GM12875 (cell line): ENCODE data around the gene SCD5.

Experiments
- H3K4me3 ChIP-seq: one replicate; pipeline ENCODE4 v1.5.1; 2011; ENCODE audit warnings: low read depth, low read length, control low read depth
- TF ChIP-seq, protein P1 (sequence below): IDR thresholded peaks from 2 replicates; pipeline ENCODE4 v1.5.1; 2011; ENCODE audit warnings: low read depth, mild to moderate bottlenecking, control low read depth, inconsistent platforms, low read length, moderate library complexity, borderline replicate concordance; ENCODE audit not compliant: insufficient read depth

The SCD5 gene

GRCh38 chr4:82721819-82722423, 76.7 kb downstream of the SCD5 start:
- H3K4me3 ChIP-seq = no peak overlapping the region
- TF ChIP-seq, protein P1, sequence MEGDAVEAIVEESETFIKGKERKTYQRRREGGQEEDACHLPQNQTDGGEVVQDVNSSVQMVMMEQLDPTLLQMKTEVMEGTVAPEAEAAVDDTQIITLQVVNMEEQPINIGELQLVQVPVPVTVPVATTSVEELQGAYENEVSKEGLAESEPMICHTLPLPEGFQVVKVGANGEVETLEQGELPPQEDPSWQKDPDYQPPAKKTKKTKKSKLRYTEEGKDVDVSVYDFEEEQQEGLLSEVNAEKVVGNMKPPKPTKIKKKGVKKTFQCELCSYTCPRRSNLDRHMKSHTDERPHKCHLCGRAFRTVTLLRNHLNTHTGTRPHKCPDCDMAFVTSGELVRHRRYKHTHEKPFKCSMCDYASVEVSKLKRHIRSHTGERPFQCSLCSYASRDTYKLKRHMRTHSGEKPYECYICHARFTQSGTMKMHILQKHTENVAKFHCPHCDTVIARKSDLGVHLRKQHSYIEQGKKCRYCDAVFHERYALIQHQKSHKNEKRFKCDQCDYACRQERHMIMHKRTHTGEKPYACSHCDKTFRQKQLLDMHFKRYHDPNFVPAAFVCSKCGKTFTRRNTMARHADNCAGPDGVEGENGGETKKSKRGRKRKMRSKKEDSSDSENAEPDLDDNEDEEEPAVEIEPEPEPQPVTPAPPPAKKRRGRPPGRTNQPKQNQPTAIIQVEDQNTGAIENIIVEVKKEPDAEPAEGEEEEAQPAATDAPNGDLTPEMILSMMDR = peak; percentile 63

DNA sequence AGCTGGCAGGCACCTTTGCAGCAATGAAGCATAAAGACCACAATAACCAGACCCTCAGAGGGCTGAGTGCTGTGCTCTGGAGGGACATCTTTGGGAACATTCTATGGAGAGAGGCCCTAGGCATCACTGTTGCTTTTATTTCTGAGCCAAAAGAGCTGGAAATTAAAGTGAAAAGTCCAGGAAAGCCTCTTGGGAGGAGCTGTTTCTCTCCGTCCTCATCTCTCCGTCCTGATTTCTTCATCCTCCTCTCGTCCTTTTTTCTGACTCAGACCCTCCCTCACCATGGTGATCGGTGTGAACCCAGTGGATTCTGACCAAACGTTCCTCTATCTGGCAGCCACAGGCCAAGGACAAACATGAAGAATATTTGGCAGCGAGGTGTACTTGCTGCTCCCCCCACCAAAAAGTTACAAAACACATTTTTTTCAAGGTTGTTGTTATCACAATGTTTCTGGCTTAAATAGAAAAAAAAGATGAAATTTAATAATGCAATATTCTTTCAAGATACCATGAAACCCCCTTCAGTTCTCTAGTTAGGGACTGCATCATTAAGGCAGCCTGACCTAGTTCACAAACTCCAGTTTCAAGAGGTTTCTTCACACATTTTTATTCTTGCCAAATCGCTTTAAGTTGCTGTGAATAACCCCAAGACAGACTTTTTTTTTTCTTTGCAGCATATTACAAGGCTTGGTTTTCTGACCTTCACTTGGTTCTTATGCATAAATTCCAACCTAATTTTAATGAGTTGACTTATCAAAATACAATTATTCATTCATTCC, 80.2 kb downstream of the SCD5 start:
- H3K4me3 ChIP-seq = no peak overlapping the region

GRCh38 chr4:82715731-82716617, 82.6 kb downstream of the SCD5 start:
- TF ChIP-seq, protein P1 = no peak
- no peak overlapping the region for H3K4me3 ChIP-seq

More for the DNA sequence above, 80.2 kb downstream of the SCD5 start:
- TF ChIP-seq, protein P1 = no peak

GRCh38 chr4:82713856-82714255, 84.7 kb downstream of the SCD5 start:
- TF ChIP-seq, protein P1 = no peak

GRCh38 chr4:82712561-82712960, 86.0 kb downstream of the SCD5 start:
- TF ChIP-seq, protein P1 = no peak

More at GRCh38 chr4:82713856-82714255, 84.7 kb downstream of the SCD5 start:
- no peak overlapping the region for H3K4me3 ChIP-seq

DNA sequence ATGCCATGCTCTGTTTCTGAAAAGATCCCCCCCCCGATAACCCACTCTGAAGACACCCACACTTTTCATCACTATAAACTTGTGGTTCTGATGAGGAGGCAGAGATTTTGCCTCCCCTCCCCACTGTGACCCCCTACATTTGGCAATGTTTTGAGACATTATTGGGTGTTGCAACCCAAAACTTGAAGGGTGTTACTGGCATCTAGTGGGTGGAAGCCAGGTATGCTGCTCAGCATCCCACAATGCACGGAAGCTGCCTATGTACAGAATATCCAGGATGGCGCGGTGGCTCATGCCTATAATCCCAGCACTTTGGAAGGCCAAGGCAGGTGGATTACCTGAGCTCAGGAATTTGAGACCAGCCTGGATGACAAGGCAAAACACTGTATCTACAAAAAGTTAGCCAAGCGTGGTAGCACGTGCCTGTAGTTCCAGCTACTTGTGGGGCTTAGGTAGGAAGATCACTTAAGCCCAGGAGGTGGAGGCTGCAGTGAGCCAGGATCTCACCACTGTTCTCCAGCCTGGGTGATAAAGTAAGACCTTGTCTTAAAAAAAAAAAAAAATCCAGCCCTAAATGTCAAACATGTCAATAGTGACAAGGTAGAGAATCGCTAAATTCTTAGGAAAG, 87.3 kb downstream of the SCD5 start:
- TF ChIP-seq, protein P1 = no peak
- no peak overlapping the region for H3K4me3 ChIP-seq

More at GRCh38 chr4:82712561-82712960, 86.0 kb downstream of the SCD5 start:
- no peak overlapping the region for H3K4me3 ChIP-seq
